K562 (cell line): ENCODE measurements around the gene CUL1. TPM values are rescaled to one million over a fixed set of nuclear protein-coding genes. Genes with fewer than 3 reads are reported as not detected.
A peak's percentile ranks its signal among the peaks of the same experiment; 100 is the strongest.

Source experiments
- ATF3 ChIP-seq, 2 experiments: fragments of 450-650 bp in 1 of 2; sonication (generic) in 1 of 2; formaldehyde crosslinking in 1 of 2; IDR thresholded peaks in 1 of 2; conservative IDR thresholded peaks in 1 of 2; 2 replicates each; pipeline versions ENCODE4 v1.6.1 to v1.8.1; 2016 to 2023; ENCODE audit warnings: mild to moderate bottlenecking in 2 of 2, moderate library complexity in 2 of 2, inconsistent platforms in 1 of 2, missing genetic modification reagents in 1 of 2
- ATF7 ChIP-seq: fragments of 450-650 bp; IDR thresholded peaks from 2 replicates; pipeline ENCODE4 v1.7.1; 2014; ENCODE audit warnings: mild to moderate bottlenecking, moderate library complexity
- CEBPG ChIP-seq, 3 experiments: fragments of 200-800 bp in 1 of 3; sonication (Bioruptor generic) in 1 of 3; sonication (generic) in 1 of 3; formaldehyde crosslinking in 1 of 3; IDR thresholded peaks in 2 of 3; conservative IDR thresholded peaks in 1 of 3; 2 replicates each; pipeline versions ENCODE4 v1.6.1 to v1.8.0; 2016 to 2022; ENCODE audit warnings: missing compliant biosample characterization in 2 of 3, missing genetic modification characterization in 2 of 3, mild to moderate bottlenecking in 1 of 3, missing genetic modification reagents in 1 of 3
- DACH1 ChIP-seq: fragments of 450-650 bp; IDR thresholded peaks from 2 replicates; pipeline ENCODE4 v1.6.1; 2018; ENCODE audit not compliant: partially characterized antibody
- FOXK1 ChIP-seq: sonication (generic); formaldehyde crosslinking; IDR thresholded peaks from 2 replicates; pipeline ENCODE4 v1.8.0; 2022; ENCODE audit warnings: missing genetic modification reagents, mild to moderate bottlenecking, borderline replicate concordance
- HDAC2 ChIP-seq: fragments of 450-650 bp; IDR thresholded peaks from 2 replicates; pipeline ENCODE4 v1.6.1; 2016; ENCODE audit warnings: mild to moderate bottlenecking
- MEIS2 ChIP-seq: fragments of 450-650 bp; IDR thresholded peaks from 2 replicates; pipeline ENCODE4 v1.6.1; 2014; ENCODE audit warnings: mild to moderate bottlenecking; ENCODE audit not compliant: partially characterized antibody
- NCOR1 ChIP-seq: fragments of 450-650 bp; IDR thresholded peaks from 2 replicates; pipeline ENCODE4 v1.6.1; 2016; ENCODE audit warnings: mild to moderate bottlenecking, moderate library complexity
- NFE2 ChIP-seq: IDR thresholded peaks from 2 replicates; pipeline ENCODE4 v1.6.1; 2014; ENCODE audit warnings: antibody characterized with exemption, low read depth
- NRF1 ChIP-seq, 2 experiments: fragments of 450-650 bp; IDR thresholded peaks in 1 of 2; conservative IDR thresholded peaks in 1 of 2; 2 replicates each; pipeline ENCODE4 v1.6.1; 2014; ENCODE audit warnings: mild to moderate bottlenecking in 2 of 2
- PML ChIP-seq: IDR thresholded peaks from 2 replicates; pipeline ENCODE4 v1.6.1; 2012; ENCODE audit warnings: low read length, inconsistent platforms
- RBM25 ChIP-seq: fragments of 200-400 bp; formaldehyde crosslinking; IDR thresholded peaks from 2 replicates; pipeline ENCODE4 v1.6.1; 2018; ENCODE audit warnings: low read length, low read depth, moderate library complexity; ENCODE audit not compliant: severe bottlenecking
- RFX1 ChIP-seq: fragments of 450-650 bp; IDR thresholded peaks from 2 replicates; pipeline ENCODE4 v1.6.1; 2016; ENCODE audit warnings: mild to moderate bottlenecking, moderate library complexity
- SIN3B ChIP-seq: fragments of 450-650 bp; IDR thresholded peaks from 2 replicates; pipeline ENCODE4 v1.6.1; 2017; ENCODE audit warnings: low read depth, mild to moderate bottlenecking, moderate library complexity
- SMARCA5 ChIP-seq: fragments of 450-650 bp; IDR thresholded peaks from 2 replicates; pipeline ENCODE4 v1.6.1; 2016
- SMARCE1 ChIP-seq: fragments of 450-650 bp; IDR thresholded peaks from 2 replicates; pipeline ENCODE4 v1.7.1; 2016; ENCODE audit warnings: mild to moderate bottlenecking
- YBX1 ChIP-seq: fragments of 450-650 bp; IDR thresholded peaks from 2 replicates; pipeline ENCODE4 v1.7.1; 2016; ENCODE audit warnings: mild to moderate bottlenecking
- ZNF146 ChIP-seq: IDR thresholded peaks from one replicate; pipeline ENCODE4 v1.6.1; 2018; ENCODE audit warnings: missing compliant biosample characterization; ENCODE audit not compliant: unreplicated experiment
- ZNF184 ChIP-seq: sonication (generic); formaldehyde crosslinking; IDR thresholded peaks from 2 replicates; pipeline ENCODE4 v1.5.0; 2020; ENCODE audit warnings: missing genetic modification reagents
- ZNF561 ChIP-seq: fragments of 450-650 bp; formaldehyde crosslinking; conservative IDR thresholded peaks from 2 replicates; pipeline ENCODE4 v1.4.0; 2020; ENCODE audit warnings: mild to moderate bottlenecking, moderate library complexity
- ZSCAN32 ChIP-seq: fragments of 450-650 bp; formaldehyde crosslinking; IDR thresholded peaks from 2 replicates; pipeline ENCODE4 v1.4.0; 2020; ENCODE audit warnings: mild to moderate bottlenecking, moderate library complexity
- polyA plus RNA-seq, 8 experiments: library from polyadenylated mRNA; depleted of rRNA in 4 of 8; stranded (reverse) in 5 of 8; unstranded in 3 of 8; fragments of >200 nt; fragmentation: Nextera tagmentation in 2 of 8; fragmentation: Illumina TruSeq in 1 of 8; extraction: Ambion mirVana in 2 of 8; extraction: Trizol in 1 of 8; gene quantifications; 2 replicates each; pipeline versions ENCODE4 v1.2.1 to v1.2.3, GENCODE V29; 2011 to 2014; ENCODE audit warnings: inconsistent platforms in 1 of 8, missing spikeins in 1 of 8
- total RNA-seq, 7 experiments: library from RNA; depleted of rRNA in 6 of 7; stranded (reverse); fragments of >200 nt in 6 of 7; fragmentation: Illumina TruSeq in 2 of 7; extraction: Trizol in 2 of 7; gene quantifications; 2 replicates each; pipeline versions ENCODE4 v1.2.1 to v1.2.3, GENCODE V29; 2011 to 2021; ENCODE audit warnings: low replicate concordance in 1 of 7
- TF ChIP-seq, protein P1 (sequence below): fragments of 450-650 bp; IDR thresholded peaks from 2 replicates; pipeline ENCODE4 v1.6.1; 2016
- TF ChIP-seq, protein P2 (sequence below), 2 experiments: fragments of 150-350 bp in 1 of 2; IDR thresholded peaks; 2 replicates each; pipeline ENCODE4 v1.6.1; 2012 to 2016; ENCODE audit warnings: low read depth in 2 of 2, low read length in 2 of 2, mild to moderate bottlenecking in 1 of 2, moderate library complexity in 1 of 2

CUL1 gene
- total and polyA plus RNA-seq, 9 of the 15 experiments (the other 6 are each of a cell fraction or from before 2014, with no cell fraction given) = 31.5 to 107 (median 96.5) TPM

DNA sequence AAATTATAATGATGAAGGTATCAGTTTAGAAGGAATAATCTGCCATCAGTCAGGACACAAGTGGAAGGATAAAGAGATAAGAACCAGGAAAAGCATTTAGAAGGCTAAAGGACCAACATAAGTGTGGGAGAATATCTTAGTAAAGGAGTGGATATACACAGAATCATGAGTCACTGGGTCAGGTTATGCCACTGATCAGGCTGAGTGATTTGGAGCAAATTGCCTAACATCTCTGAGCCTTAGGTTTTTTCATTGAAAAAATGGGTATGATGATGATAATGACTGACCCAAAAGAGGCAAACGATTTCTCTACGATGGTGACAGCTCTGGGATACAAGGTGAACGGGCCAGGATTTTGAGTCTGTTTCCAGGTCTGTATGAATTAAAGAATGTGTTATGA lies 2.8 kb upstream of the CUL1 start (continued):
- TF ChIP-seq NRF1 (conservative IDR thresholded peaks at IDR 0.05 in 1 of 2, IDR thresholded peaks at IDR 0.05 in 1 of 2) (no peak), ZNF561 (CRISPR knock-in tag) (no peak), NFE2 (peak; percentile 28), ZNF184 (CRISPR knock-in tag) (no peak), RBM25 (peak; percentile 91), MEIS2 (no peak), CEBPG (CRISPR knock-in tag; IDR thresholded peaks at IDR 0.05) (no peak), CEBPG (tag; conservative IDR thresholded peaks at IDR 0.05 in 1 of 2, IDR thresholded peaks at IDR 0.05 in 1 of 2) (peak in 1 of 2 experiments; percentile 65; a peak in 2 of 4 replicates), SMARCE1 (peak; percentile 20; the same call in 1 of the 2 replicates), ATF7 (no peak), RFX1 (no peak), FOXK1 (CRISPR knock-in tag) (no peak), NCOR1 (no peak), DACH1 (peak; percentile 27), PML (no peak), SIN3B (no peak), ATF3 (IDR thresholded peaks at IDR 0.05) (peak; percentile 60), ATF3 (CRISPR knock-in tag; conservative IDR thresholded peaks at IDR 0.05) (0 out of 2 replicates have a peak, but pooled peaks have one; percentile 43), ZSCAN32 (no peak), SMARCA5 (peak; percentile 80), HDAC2 (peak; percentile 68), YBX1 (no peak), ZNF146 (CRISPR knock-in tag) (no peak)
- TF ChIP-seq, protein P1, sequence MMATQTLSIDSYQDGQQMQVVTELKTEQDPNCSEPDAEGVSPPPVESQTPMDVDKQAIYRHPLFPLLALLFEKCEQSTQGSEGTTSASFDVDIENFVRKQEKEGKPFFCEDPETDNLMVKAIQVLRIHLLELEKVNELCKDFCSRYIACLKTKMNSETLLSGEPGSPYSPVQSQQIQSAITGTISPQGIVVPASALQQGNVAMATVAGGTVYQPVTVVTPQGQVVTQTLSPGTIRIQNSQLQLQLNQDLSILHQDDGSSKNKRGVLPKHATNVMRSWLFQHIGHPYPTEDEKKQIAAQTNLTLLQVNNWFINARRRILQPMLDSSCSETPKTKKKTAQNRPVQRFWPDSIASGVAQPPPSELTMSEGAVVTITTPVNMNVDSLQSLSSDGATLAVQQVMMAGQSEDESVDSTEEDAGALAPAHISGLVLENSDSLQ = 0 out of 2 replicates have a peak, but pooled peaks have one; percentile 5
- TF ChIP-seq, protein P2, sequence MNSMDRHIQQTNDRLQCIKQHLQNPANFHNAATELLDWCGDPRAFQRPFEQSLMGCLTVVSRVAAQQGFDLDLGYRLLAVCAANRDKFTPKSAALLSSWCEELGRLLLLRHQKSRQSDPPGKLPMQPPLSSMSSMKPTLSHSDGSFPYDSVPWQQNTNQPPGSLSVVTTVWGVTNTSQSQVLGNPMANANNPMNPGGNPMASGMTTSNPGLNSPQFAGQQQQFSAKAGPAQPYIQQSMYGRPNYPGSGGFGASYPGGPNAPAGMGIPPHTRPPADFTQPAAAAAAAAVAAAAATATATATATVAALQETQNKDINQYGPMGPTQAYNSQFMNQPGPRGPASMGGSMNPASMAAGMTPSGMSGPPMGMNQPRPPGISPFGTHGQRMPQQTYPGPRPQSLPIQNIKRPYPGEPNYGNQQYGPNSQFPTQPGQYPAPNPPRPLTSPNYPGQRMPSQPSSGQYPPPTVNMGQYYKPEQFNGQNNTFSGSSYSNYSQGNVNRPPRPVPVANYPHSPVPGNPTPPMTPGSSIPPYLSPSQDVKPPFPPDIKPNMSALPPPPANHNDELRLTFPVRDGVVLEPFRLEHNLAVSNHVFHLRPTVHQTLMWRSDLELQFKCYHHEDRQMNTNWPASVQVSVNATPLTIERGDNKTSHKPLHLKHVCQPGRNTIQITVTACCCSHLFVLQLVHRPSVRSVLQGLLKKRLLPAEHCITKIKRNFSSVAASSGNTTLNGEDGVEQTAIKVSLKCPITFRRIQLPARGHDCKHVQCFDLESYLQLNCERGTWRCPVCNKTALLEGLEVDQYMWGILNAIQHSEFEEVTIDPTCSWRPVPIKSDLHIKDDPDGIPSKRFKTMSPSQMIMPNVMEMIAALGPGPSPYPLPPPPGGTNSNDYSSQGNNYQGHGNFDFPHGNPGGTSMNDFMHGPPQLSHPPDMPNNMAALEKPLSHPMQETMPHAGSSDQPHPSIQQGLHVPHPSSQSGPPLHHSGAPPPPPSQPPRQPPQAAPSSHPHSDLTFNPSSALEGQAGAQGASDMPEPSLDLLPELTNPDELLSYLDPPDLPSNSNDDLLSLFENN (IDR thresholded peaks at IDR 0.05; ENCODE audit: low read depth in 2 of 2, low read length in 2 of 2) = no peak
